GM21723 (cell line): Measurements from ENCODE around the gene GSE1.

ENCODE experiments used
- ATAC-seq: cut with Tn5 transposase; IDR thresholded peaks from one replicate; pipeline ENCODE4 v1.9.1; 2021; ENCODE audit warnings: mild to moderate bottlenecking, moderate library complexity; ENCODE audit not compliant: unreplicated experiment

The GSE1 gene

DNA sequence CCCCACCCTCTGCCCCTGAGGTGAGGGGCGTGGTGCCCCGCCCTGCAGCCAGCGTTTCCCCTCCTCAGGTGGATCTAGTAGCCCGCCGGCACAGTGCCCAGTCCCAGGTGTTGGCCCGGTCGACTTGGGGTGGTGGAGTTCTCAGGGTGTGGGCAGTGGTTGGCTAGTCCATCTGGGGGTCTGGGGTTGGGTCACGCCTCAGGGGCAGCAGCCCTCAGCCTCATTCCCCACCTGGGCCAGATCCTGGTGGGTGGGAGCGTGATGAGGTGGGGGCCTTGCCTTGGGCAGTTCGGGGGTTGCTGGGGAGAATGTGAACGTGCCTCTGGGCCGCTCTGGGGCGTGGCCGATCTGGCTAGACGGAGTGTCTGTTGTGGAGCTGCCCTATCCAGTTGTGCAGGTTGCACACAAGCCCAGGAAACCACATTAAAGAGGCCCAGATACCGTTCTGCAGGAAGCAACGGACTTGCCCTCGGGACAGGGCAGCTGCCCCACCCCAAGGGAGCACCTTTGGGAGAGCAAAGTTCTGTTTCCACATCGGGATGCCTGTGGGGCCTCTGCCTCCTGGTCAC is 32.0 kb downstream of the GSE1 start:
- no peak for ATAC-seq

DNA sequence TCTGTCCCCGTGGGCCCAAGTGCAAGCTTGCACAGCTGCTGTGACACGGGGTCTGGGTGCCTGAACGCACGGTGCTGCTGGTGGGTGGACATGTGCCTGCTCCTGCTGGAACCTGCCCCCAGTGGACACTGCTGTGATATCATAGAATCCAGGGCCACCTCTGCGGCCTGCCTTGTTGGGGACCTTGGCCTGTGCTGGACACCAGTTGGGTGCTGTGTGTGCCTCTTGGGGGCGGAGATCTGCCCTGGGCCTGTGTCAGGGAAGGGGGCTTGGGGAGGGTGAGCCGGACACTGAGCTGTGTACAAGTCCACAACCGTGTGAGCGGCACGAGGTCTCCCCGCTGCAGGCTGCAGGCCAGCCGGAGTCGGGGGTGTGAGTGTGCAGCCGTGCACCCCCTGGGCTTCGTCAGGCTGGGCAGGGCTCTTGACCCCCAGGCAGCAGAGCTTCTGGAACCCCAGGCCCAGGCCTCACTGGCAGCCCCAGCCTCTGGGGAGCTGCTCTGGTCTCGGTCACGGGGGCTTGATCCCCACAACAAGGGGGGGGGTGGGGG is 33.3 kb downstream of the GSE1 start:
- ATAC-seq = no peak

DNA sequence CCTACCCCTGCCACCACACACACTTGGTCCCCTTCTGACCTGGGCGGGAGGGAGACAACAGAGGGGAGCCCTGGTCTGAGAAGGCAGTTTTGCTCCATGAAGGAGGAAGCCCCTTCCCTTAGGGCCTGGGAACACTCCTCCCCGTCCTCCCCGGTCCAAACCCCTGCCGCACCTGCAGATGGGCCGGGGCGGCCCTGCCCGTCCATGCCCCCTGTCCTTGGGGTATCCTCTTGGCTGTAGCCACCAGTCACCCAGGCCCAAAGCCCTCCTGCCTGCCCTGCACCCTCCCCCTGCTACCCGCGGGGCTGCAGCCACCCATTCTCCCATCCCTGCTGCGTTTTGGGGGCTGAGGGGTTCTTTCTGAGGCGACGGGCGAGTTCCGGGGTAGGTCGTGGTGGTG is 33.9 kb downstream of the GSE1 start:
- ATAC-seq = no peak

DNA sequence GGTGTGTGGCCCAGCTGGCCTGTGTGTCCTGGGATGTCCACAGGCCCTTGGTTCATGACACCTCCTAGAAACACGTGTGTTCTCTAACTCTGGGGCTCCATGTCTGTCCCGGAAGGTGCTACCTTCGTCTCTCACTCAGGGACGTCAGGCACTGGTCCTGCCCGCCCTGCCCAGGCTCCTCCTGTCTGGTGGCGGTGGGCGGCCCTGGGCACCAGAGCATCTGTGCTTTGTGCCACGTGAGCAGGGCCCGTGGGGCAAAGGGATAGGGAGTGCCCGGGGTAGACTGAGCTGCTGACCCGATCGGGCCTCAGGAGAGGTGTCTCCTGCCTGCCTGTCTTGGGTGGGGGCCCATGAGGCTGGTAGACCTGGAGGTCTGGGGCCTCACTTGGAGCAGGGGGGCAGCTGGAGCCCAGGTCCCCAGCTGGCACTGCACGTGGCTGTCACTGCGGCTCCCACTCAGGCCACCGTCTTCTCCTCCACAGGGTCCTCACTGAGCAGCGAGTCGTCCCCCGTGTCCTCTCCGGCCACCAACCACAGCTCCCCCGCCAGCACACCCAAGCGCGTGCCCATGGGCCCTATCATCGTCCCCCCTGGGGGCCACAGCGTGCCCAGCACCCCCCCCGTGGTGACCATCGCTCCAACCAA is 35.1 kb downstream of the GSE1 start:
- ATAC-seq = no peak

DNA sequence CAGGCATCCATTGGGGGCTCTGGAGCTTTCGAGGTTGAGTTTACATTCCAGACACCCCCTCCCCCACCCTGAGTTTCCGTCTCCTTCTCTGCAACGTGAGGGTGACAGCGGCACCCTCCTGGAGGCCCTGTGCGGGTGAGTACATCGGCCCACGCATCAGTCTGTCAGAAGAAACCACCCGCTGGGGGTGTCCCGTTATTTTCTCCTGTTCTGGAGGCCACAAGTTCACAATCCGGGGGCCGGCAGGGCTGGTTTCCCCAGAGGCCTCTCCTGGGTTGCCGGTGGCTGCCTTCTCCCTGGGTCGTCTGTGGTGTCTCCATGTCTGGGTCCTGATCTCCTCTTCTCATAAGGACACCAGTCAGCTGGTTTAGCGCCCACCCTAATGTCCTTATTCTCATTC is 35.7 kb downstream of the GSE1 start:
- no peak for ATAC-seq

DNA sequence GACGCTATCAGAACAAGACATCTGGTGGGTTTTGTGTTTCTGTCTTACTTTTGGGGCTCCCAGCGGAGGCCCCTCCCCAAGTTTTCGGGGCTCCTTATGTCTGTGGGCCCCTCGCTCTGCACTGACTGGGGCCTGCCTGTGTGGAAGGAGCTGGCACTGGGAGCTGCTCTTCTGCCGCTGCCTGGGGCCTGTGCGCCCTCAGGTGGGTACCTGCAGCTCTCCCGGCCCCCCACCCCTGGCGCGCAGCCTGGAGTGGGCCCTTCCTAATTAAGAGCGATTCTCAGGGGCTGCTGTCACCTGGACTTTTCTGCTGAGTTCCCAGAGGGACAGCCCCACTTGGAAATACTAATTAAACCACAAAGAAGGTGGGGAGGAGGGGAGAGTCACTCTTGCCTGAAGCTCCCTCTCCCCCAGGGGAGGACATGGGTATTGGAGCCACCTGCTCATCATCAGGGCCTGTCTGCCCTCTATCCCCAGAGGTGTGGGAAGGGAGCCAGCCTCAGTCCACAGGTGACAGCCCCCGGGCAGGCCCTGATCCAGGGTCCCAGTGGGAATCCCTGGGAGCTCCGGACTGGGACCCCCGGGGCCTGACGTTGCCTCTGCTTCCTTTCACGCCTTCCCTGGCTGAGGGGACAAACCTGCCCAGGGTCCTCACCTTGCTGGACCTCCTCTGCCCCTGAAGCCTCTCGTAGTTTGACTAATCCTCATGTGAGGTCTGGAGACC is 36.5 kb downstream of the GSE1 start:
- no peak for ATAC-seq

DNA sequence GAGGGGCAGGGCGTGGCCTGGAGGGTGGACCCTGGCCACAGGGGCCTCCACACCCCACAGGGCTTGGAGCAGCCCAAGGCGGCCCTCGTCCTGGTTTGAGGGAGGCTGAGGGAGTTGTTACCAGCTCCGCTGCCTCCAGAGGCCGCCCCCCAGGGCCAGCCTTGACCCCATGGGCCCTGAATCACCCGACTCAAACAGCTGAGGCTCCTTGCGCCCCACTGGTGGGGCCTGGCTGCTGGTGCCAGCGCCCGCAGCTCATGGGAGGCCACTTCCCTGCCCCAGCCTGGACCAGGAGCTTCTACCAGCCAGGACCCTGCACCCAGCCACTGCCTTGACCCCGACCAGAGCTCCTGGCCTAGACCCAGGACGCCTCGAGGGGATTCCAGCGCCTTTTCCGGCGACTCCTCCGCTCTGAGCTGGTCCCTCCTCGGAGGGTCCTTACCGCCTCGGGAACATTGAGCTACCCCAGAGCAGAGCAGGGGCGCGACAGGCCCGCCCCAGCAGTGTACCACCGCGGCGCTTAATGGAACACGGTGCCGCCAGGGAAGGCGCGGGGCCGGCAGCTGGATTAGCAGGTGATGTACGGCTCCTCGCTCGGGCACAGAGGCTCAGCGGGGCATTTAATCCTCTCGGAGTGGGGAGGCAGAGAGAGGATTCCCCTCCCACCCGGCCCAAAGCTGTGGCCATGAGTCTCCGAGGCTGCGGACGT is 37.2 kb downstream of the GSE1 start:
- ATAC-seq = no peak

DNA sequence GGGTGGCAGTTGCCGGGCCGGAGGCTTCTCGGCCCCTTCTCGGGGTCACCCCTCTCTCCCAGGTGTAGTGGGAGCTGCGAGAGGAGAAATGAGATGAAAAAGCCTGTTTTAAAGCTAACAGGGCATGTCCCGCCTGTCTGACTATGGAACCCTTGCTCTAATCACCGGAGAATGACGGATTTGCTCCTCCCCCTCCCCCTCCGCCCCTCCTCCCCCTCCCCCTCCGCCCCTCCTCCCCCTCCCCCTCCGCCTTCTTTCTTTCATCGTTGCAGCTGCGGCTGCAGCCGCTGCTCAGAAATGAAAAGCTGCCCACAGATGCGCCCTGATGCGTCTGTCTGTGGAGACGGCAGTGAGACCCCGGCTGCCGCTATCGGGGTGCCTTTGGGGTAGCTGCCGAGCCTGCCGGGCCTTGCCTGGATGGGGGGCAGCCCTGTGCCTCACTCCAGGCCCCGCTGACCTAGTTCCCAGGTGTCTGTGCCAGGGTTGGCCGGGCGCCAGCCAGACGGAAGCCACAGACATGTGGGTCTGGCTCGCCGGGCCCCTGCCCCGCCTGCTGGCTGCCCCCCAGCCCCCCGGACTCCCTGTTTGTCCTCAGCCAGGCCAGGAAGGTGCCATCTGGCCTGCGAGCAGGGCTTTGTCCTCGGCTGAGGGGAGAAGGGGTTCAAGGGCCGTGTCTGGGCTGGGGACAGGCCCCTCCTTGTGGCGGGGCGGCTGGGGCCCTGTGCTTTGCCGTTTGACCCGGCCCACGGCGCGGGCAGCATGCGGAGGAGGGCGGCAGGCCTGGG is 37.9 kb downstream of the GSE1 start:
- no peak for ATAC-seq

DNA sequence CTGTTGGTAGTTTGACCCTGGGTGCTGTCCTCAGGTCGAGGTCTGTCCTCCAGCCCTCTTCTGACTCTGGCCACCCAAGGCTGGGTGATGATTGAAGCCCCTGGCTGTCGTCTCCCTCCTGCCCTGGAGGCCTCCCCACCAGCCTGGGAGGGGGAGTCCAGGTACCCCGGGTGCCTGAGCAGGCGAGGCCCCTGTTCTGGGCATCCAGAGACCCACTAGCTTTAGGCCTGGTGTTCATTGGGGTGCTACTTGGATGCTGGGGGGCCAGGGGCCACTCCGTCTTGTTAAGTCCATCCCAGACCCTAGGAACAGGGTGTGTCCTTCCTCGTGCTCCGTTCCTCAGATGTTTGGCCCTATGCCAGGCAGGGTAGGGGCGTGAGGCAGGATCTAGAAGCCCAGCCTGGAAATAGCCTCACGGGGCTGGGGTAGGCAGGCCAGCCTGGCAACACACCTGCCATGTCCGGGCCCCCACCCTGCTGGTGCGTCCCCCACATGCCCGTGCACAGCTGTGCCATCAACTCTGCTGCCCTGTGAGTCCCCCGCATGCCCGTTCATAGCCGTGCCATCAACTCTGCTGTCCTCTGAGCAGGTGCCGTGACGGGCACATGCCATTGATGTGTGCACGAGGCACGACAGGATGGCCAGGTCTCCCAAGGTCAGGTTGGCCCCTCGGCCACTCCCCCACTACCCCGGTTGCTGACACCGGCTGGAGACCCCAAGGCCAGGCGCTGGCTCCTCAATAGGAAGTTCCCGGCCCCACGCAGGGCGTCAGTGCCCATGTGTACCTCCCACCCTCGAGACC is 38.7 kb downstream of the GSE1 start:
- no peak for ATAC-seq

DNA sequence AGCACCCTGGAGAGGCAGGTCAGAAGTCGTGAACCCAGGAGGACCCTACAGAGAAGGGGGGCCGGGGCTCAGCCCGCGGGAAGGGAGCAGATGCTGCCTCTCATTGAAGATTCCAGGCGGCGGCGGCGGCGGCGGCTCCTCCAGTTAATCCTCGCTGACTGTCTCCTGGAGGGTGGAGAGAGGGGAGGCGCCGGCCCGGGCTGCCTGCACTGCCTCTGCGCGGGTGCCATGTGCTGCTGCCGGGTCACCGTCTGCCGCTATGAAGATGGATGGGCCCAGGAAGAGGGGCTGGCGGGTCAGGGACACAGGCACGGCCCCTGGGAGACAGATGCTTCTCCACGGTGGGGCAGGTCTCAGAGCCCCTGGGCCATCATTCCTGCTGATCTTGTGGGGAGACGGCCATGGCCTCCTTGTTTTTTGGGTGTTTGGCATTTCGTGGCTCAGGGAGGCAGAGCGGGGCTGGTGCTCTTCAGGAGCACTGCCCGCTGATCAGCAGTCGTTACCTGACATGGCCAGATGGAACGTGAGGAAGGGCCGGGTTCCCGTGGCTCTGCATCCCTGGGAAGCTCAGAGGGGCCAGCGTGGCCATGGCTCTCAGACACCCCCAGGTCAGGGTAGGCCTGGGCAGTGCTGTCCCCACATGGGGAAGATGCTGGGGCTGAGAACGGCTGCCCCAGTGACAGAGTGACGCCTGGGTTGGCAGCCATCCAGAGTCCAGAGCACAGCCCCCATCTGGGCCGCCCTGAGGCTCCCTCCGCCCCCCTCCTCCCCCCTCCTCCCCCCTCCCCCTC is 39.5 kb downstream of the GSE1 start:
- ATAC-seq = no peak

DNA sequence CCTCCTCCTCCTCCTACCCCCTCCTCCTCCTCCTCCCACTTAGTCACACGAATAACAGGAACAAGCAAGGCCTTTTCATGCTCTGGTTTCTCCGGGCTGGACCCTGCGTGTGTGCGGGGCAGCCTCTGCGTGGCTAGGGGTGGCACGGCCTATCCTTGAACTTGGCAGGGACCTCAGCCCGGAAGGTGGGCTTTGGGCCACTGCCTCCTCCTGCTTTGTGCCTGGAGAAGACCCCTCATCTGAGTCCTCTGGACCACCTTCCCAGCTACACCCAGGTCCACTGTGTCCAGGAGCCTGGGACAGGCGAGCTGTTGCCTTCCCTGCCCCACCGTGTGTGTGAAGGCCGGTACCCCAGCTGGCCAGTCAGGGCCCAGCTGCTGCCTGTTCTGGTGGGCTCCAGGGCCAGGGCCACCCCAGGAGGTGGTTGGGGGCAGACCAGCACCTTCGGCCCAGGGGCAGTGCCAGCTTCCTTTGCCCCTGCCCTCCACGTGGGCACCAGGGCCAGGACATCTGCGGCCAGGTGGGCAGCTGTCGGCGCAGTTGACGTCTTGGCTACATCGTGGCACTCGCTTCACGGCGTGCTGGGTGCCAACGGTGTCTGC is 40.3 kb downstream of the GSE1 start:
- ATAC-seq = no peak

DNA sequence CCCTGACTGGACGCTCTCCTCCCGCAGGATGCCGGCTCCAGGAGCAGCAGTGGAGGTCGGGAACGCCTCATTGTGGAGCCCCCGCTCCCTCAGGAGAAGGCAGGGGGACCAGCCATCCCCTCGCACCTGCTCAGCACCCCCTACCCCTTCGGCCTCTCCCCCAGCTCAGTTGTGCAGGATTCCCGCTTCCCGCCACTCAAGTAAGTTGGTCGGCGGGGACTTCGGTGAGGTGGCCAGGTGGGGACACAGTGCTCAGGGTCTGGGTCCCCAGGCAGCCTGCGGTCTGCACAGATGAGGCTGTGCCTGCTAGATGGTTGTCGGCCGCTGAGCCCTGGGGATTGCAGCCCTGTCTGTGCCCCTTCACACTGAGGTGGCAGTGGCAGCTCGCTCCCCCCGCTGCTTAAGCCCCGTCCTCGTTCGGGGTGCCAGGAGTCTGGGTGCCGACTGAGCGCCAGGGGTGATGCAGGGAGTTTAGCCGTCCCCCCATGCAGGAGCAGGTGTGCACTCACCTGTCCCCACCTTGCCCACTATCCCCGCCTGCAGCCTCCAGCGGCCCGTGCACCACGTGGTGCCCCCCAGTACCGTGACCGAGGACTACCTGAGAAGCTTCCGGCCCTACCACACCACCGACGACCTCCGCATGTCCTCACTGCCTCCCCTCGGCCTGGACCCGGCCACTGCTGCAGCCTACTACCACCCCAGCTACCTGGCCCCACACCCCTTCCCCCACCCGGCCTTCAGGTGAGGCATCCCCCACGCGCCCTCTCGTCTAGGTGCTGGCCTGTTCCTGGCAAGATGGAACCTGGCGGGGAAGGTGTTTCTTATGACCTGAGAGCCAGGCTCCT is 41.4 kb downstream of the GSE1 start:
- ATAC-seq = no peak

DNA sequence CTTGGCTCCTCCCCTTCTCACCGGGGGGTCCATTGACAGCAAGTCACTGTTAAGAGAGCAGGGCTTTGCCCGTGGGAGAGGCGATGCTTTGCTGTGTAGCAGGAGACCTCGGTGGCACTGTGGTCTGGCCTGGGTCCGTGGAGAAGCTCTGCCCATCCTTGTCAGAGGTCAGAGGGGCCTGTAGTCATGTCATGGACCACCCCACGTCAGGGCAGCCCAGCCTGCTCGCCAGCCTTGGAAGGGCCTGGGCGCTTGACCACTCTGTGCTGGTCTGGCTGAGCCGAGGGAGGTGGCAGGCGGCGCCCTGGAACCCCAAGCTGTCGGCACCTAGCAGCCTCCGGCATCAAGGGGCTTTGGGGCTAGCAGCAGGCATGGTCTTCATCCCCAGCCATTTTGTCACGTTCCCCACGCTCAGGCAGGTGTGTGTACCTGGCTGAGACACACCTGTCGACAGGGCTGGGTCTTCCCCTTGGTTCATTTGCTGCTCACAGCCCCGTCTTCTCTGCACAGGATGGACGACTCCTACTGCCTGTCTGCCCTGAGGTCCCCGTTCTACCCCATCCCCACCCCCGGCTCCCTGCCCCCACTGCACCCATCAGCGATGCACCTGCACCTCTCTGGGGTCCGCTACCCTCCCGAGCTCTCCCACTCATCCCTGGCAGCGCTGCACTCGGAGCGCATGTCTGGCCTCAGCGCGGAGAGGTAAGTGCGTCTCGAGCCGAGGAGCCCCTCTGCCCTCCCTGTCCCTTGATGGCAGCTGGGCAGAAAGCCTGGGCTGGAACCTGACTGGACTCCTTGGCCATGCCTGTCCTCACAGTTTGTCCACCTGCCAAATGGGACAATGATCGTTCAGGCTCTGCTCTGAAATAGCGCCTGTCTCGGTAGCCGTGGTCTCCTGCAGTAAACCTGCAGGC is 42.4 kb downstream of the GSE1 start:
- ATAC-seq = no peak

DNA sequence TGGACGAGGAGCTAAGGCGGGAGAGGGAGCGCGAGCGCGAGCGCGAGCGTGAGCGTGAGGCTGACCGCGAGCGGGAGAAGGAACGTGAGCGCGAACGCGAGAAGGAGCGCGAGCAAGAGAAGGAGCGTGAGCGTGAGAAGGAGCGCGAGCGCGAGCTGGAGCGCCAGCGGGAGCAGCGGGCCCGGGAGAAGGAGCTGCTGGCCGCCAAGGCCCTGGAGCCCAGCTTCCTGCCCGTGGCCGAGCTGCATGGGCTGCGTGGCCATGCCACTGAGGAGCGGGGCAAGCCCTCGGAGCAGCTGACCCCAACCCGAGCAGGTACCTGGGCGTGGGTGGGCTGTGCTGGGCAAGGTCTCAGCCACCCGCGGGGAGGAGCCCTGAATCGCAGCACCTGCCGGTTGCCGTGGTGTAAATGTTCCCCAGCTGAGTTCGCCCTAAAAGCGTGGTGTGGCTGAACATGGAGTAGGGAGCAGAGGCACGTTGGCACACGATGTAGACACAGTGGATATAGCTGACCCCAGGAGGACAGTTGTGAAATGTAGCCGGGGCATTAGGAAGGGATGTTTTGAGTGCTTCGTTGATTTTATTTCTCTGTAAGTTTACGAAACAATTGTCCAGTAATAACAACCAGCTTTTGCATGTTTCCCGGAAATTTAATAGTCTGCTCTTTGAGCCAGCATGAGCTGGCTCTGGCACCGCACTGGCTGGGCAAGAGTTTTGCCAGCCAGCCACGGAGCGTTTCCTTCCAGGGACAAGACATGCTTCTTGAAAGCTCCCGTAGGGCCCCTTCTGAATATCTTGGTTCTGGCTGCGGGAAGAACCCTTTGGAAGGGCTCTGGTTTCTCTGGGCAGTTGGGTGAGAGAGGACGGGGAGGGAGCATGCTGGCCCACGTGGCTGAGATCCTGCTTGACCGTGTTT is 43.5 kb downstream of the GSE1 start:
- ATAC-seq = no peak

DNA sequence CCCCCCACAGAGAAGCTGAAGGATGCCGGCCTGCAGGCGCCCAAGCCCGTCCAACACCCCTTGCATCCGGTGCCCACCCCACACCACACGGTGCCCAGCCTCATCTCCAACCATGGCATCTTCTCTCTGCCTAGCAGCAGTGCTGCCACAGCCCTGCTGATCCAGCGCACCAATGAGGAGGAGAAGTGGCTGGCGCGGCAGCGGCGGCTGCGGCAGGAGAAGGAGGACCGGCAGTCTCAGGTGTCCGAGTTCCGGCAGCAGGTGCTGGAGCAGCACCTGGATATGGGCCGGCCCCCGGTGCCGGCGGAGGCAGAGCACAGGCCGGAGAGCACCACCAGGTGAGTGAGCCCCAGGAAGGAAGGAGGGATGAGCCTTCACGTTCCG is 44.1 kb downstream of the GSE1 start:
- ATAC-seq = no peak

DNA sequence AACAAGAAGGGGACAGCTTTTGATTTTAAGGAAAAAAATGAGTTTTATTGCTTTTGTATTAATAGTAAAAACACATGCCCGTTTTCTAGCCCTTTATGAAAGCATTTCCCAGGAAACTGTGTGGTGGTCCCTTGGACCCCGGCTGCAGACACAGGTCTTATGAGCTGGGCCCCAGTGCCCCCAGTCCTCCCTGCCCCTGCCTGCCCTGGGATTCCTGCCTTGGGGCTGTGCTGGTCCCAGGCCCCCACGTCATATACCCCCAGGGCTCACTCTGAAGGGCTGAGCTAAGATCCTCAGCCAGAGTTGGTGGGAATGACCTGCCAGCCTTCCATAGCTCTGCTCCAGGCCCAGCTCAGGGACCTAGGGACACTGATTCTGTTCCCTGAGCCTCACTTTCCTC is 44.9 kb downstream of the GSE1 start:
- ATAC-seq = no peak
